HPDE6-E6E7 (cell line): Measurements from ENCODE around the gene TMX2.

Experiments
- DNase-seq: peaks from one replicate; pipeline ENCODE4 v3.0.0; 2011; ENCODE audit warnings: missing footprints; ENCODE audit errors: extremely low spot score

The TMX2 gene

GRCh38 chr11:57764972-57765371 lies 52.6 kb downstream of the TMX2 start:
- no peak for DNase-seq

- DNase-seq, result no peak
Observed at GRCh38 chr11:57770793-57771192, 58.4 kb downstream of the TMX2 start.

- DNase-seq, result no peak
Observed at GRCh38 chr11:57771365-57771764, 59.0 kb downstream of the TMX2 start.

- DNase-seq, result no peak
Observed at GRCh38 chr11:57772562-57772961, 60.2 kb downstream of the TMX2 start.

- DNase-seq, result no peak
Observed at GRCh38 chr11:57773026-57773598, 60.7 kb downstream of the TMX2 start.

- no peak for DNase-seq
Observed at GRCh38 chr11:57775491-57775890, 63.1 kb downstream of the TMX2 start.

GRCh38 chr11:57776031-57776521 lies 63.7 kb downstream of the TMX2 start:
- DNase-seq, result no peak

- no peak for DNase-seq
Observed at GRCh38 chr11:57776577-57777210, 64.3 kb downstream of the TMX2 start.

- DNase-seq, result no peak
Observed at GRCh38 chr11:57777969-57778317, 65.5 kb downstream of the TMX2 start.

GRCh38 chr11:57778318-57779037 lies 66.1 kb downstream of the TMX2 start:
- no peak for DNase-seq

- no peak for DNase-seq
Observed at GRCh38 chr11:57779276-57779675, 66.9 kb downstream of the TMX2 start.

GRCh38 chr11:57781529-57781943 lies 69.1 kb downstream of the TMX2 start:
- DNase-seq, result peak; percentile 76

- no peak for DNase-seq
Observed at GRCh38 chr11:57785072-57785471, 72.7 kb downstream of the TMX2 start.

- DNase-seq, result no peak
Observed at GRCh38 chr11:57786436-57786835, 74.0 kb downstream of the TMX2 start.

GRCh38 chr11:57787006-57787604 lies 74.7 kb downstream of the TMX2 start:
- no peak for DNase-seq

GRCh38 chr11:57787920-57788702 lies 75.7 kb downstream of the TMX2 start:
- DNase-seq, result peak; percentile 93

- DNase-seq, result no peak
Observed at GRCh38 chr11:57788703-57789088, 76.3 kb downstream of the TMX2 start.
